OCI-M1 (cell line): ENCODE measurements around the gene PLCL1.
A peak's percentile ranks its signal among the peaks of the same experiment; 100 is the strongest.

Experiments
- DNase-seq: peaks from one replicate; lab custom pipeline; 2025; lab: John Stamatoyannopoulos, UW

Gene PLCL1

DNA sequence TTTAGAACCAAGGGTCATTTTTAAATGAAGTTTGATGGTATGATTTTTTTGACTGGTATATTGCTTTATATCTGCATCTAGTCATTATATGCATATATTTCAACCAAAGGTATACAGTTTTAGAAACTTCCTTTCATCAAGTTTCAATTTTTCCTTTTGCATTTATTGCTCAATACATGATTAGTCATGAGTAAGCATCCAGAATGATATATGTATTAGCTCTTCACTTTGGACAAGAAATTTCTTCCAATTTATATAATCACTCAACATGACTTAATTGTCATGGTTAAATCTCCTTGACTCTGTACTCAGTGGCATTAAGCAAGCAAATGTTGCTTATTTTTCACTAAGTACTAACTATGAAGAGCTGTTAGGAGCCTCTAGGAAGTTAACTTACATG lies 123.6 kb downstream of the PLCL1 start:
- DNase-seq: no peak

DNA sequence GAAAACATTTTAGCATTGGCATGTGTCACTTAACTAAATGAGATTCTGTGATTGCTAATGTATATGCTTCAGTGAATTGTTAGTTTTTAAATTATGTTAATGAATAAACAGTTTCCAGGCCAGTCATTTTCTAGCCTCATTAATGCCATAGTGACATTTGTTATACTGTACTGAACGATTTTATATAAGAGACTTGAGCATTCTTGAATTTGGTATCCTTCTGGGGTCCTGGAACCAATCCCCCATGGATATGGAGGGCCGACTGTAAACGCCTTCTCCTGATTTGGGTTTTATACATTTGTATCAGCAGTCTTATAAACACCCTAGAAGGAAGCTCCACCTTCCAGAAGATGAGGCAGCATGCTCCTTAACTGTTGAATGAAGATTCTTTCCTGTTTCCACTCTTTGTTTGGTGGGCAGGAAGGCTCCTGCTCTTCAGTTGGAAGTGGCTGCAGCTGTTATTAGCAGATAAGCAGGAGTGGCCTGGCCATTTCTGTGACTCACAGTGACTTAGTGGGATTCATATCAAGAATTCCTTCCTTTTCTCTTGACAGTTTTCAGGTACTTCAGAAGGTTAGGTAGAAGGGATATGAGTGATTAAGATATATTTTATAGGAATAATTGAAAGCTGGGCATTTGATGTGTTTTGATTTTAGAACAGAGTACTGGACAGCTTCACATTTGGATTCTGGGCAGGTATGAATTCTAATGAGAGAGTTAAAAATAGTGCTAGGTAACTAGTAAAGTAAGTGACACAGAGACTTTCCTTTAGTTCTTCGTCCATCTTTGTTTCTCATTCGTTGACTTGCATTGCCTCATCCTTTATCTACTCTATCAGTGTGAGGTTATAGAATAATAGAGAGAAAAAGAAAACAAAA lies 124.9 kb downstream of the PLCL1 start:
- peak; percentile 86 for DNase-seq

GRCh38 chr2:197929886-197930227 lies 125.5 kb downstream of the PLCL1 start:
- no peak for DNase-seq

DNA sequence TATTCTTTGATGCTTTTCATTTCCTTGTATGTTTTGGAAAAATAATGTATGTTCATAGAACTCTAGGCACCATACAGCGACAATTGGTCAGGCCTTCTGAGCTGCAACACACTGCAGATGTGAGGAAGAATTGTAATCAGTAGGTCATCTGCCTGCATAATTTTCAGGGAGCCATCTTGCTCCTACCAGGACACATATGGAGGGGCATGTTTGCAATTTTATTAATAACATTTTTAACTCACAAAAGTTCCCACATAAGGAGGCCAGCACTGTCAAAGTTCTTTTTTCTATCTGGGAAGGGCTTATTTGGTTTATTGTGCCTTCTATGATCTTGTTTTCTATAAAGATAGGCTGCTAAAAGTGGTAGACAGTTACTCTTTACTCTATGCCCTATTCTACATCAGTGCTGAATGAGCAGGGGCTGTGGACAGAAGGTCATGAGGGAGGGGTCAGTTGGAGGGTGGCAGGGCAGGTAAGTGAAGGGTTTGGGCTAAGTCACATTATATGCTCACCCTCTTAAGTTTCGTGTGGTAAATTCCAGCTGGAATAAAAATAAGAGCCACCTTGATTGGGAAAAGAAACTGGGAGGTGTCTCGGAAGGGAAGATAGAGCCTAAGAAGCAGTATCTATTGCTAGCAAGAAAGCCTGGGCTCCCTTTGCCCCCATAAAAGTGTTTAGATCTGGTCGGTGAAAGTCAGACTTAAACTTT lies 126.3 kb downstream of the PLCL1 start:
- DNase-seq: no peak

- peak; percentile 25 for DNase-seq
Observed at GRCh38 chr2:197931661-197932312, 127.4 kb downstream of the PLCL1 start.

GRCh38 chr2:197932374-197932773 lies 128.0 kb downstream of the PLCL1 start:
- no peak for DNase-seq

DNA sequence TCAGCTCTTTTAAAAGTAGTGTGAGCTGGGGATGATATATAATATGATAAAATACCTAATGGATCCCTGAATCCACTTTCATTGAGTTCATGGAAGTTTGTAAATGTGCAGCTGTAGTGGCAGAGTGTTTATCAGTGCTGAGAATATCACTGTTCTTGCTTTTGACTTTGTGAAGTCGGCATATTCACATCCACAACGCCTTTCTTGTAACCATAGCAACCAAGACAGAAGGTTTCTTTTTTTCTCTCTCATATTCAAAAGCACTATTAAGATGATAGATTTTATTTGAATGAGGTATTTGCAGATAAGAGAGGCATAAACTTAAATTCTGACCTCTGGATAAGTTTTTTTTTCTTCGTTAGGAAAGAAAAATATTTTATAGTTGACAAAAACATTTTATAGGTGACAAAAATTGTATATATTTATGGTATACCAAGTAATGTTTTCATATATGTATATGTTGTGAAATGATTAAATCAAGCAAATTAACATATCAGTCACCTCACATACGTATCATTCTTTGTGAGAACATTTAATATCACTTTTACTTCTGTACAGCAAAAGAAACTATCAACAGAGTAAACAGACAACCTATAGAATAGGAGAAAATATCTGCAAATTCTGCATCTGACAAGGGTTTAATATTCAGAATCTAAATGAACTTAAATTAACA lies 130.0 kb downstream of the PLCL1 start:
- no peak for DNase-seq

- peak; percentile 51 for DNase-seq
Observed at GRCh38 chr2:197934934-197935289, 130.5 kb downstream of the PLCL1 start.

- DNase-seq: peak; percentile 31
Observed at GRCh38 chr2:197937814-197938213, 133.4 kb downstream of the PLCL1 start.

GRCh38 chr2:197938555-197938954 lies 134.2 kb downstream of the PLCL1 start:
- DNase-seq: peak; percentile 14

DNA sequence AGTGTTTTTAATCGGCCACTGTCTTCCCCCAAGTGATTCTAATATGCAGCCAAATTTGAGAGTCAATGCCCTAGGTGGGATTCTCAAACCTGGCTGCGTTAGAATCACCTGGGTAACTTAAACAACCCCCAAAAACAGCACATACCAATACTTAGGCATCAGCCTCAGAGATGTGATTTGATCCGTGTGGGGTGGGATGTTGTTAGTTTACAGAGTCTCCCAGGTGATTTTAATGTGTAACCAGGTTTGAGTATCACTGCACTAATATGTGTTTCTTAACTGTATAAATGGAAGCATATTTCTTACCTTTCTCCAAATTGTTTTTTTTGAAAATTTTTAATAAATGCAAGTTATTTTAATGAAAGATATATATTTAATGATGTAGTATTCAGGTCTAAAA lies 135.4 kb downstream of the PLCL1 start:
- no peak for DNase-seq

GRCh38 chr2:197940382-197940781 lies 136.0 kb downstream of the PLCL1 start:
- DNase-seq: no peak

GRCh38 chr2:197941715-197942114 lies 137.3 kb downstream of the PLCL1 start:
- DNase-seq: no peak

DNA sequence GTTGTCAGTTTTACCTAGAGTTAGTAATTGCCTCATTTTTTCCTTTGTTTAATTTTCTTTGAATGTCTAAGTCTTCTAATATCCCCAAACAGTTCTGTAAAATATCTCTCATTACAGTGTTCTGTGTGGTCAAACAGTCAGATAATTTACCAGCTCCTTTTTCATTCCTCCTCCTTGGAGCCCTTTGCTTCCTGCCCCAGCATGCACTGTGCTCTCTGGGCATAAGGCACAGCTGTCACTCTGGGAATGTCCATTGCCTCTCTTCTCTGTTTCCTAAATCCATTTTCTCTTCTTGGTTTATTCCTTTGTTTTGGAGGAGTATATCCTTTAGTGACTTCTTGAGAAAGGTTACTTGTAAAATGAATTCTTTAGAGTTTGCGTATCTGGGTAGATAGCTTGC lies 139.3 kb downstream of the PLCL1 start:
- DNase-seq: no peak

GRCh38 chr2:197944416-197945096 lies 140.2 kb downstream of the PLCL1 start:
- no peak for DNase-seq

GRCh38 chr2:197946562-197946961 lies 142.2 kb downstream of the PLCL1 start:
- no peak for DNase-seq

DNA sequence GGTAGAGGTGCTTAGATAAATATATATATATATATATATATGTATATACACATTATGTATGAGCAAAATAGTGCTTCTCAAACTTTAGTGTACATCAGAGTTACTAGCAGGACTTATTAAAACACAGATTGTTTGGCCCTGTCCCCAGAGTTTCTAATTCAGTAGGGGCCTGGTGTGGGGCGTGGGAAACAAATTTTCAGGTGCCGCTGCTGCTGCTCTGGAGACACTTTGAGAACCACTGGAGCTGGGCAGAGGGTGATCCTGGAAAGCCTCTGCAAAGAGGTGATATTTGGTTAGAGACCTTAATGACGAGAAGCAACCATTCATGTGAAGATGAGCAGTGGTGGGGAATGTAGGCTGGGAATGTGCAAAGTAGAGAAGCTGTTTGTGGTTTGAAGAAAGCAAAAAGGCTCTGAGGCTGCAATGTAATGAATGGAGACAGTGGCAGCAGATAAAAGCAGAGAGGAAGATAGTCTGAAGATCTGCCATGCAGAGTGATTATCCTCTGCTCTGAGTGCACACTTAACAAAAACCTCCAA lies 142.9 kb downstream of the PLCL1 start:
- DNase-seq: no peak

DNA sequence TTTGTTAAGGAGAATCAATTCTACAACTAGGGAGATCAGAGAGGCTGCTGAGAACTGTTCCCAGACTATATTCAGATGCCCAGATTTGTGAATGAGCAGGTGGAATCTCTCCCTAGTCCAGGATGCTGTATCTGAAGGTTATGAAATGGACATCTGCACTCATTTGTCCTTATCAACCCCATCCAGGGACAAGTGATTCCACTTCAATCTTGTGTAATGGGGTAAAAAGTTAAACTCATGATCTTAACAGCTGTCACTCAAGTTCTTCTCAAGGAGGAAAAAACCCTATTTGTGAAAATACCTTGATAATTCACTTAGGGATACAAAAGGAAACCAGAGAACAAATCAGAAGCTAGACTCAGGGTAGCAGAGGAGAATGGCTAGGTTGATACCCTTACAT lies 144.8 kb downstream of the PLCL1 start:
- DNase-seq: no peak

DNA sequence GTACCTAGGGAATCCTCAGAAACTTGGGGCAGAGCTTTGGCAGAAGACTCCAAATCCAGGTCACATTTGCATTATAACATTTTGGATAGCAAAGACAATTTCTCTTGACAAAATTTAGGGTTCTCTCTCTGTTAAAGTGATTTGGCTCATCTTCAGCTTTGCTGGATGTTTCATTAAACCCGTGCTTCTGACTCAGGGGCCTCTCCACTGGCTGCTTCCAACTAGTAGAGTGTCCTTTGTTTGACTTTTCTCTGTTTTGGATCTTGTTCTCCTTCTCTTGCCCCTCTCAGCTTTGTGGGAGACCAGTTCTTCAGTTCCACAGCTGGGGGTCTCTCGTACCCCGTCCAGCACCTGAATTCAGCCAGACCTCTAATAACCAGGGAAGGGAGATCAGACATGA lies 145.6 kb downstream of the PLCL1 start:
- no peak for DNase-seq

DNA sequence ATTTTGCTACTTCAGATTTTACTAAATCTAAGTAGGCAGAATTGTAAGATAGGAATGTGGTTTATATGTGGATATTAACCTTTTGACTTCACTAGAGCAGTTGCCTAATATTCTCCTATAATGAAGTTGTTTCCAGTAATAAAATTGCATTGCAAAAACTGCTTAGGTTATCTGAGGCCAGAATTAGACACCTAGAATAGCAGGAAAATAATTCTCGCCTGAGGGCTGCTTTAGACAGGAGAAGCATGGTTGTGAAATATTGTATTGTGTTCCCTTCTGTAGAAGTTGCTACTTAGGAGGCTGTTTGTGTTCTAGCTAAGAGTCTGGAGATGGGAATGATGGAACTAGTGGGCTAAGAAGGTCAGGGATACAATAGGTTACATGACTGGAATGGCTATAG lies 146.3 kb downstream of the PLCL1 start:
- DNase-seq: no peak

- DNase-seq: peak; percentile 85
Observed at GRCh38 chr2:197952540-197953202, 148.3 kb downstream of the PLCL1 start.
